ENCODE data around the gene WDR37.

- no peak for TF ChIP-seq CTCF (IDR thresholded peaks at IDR 0.05; ENCODE audit: low read length)
- no peak for TF ChIP-seq EZH2 (IDR thresholded peaks at IDR 0.05; ENCODE audit: borderline replicate concordance, low read length)
Observed at GRCh38 chr10:1154531-1155295, 98.5 kb downstream of the WDR37 start.

Measured in OCI-LY1 (cell line).